DMS153 treated with DMSO at 0.1 percent for 48 hours (cell line): ENCODE results near the gene TTYH3.

Experiments used
- DNase-seq: peaks from one replicate; lab custom pipeline; 2025; ENCODE audit not compliant: unreplicated experiment; lab: John Stamatoyannopoulos, UW

The TTYH3 gene

GRCh38 chr7:2646680-2647571, 15.1 kb downstream of the TTYH3 start:
- DNase-seq: no peak

- no peak for DNase-seq
Measured at GRCh38 chr7:2647594-2648172, 15.9 kb downstream of the TTYH3 start.

GRCh38 chr7:2649139-2649838, 17.5 kb downstream of the TTYH3 start:
- DNase-seq: no peak

- DNase-seq: no peak
Measured at GRCh38 chr7:2649991-2650390, 18.2 kb downstream of the TTYH3 start.

- DNase-seq: no peak
Measured at GRCh38 chr7:2650451-2650850, 18.7 kb downstream of the TTYH3 start.

GRCh38 chr7:2651336-2651735, 19.6 kb downstream of the TTYH3 start:
- DNase-seq: no peak

- no peak for DNase-seq
Measured at GRCh38 chr7:2651847-2652735, 20.3 kb downstream of the TTYH3 start.

- DNase-seq: no peak
Measured at GRCh38 chr7:2652736-2653060, 20.9 kb downstream of the TTYH3 start.

GRCh38 chr7:2654059-2654458, 22.3 kb downstream of the TTYH3 start:
- DNase-seq: no peak

- no peak for DNase-seq
Measured at GRCh38 chr7:2655870-2656614, 24.3 kb downstream of the TTYH3 start.

- no peak for DNase-seq
Measured at GRCh38 chr7:2657208-2657607, 25.4 kb downstream of the TTYH3 start.

GRCh38 chr7:2657920-2658671, 26.3 kb downstream of the TTYH3 start:
- DNase-seq: no peak

GRCh38 chr7:2658941-2659340, 27.2 kb downstream of the TTYH3 start:
- no peak for DNase-seq

- DNase-seq: no peak
Measured at GRCh38 chr7:2659556-2660358, 28.0 kb downstream of the TTYH3 start.

- no peak for DNase-seq
Measured at GRCh38 chr7:2660359-2661095, 28.7 kb downstream of the TTYH3 start.

- no peak for DNase-seq
Measured at GRCh38 chr7:2661096-2661449, 29.3 kb downstream of the TTYH3 start.

- DNase-seq: no peak
Measured at GRCh38 chr7:2661602-2662272, 30.0 kb downstream of the TTYH3 start.
